ENCODE data around the gene CHD2.

Gene CHD2

GRCh38 chr15:92932946-92933649, 33.0 kb downstream of the CHD2 start:
- FAIRE-seq = no peak

- no peak for FAIRE-seq
Measured at GRCh38 chr15:92933831-92934230, 33.7 kb downstream of the CHD2 start.

- no peak for FAIRE-seq
Measured at GRCh38 chr15:92934716-92935115, 34.6 kb downstream of the CHD2 start.

- no peak for FAIRE-seq
Measured at GRCh38 chr15:92936138-92936537, 36.0 kb downstream of the CHD2 start.

- FAIRE-seq = no peak
Measured at GRCh38 chr15:92936693-92937092, 36.6 kb downstream of the CHD2 start.

GRCh38 chr15:92937901-92938300, 37.8 kb downstream of the CHD2 start:
- FAIRE-seq = no peak

- no peak for FAIRE-seq
Measured at GRCh38 chr15:92938387-92938786, 38.3 kb downstream of the CHD2 start.

GRCh38 chr15:92941668-92942067, 41.5 kb downstream of the CHD2 start:
- no peak for FAIRE-seq

GRCh38 chr15:92942706-92943105, 42.6 kb downstream of the CHD2 start:
- no peak for FAIRE-seq

GRCh38 chr15:92943581-92943980, 43.5 kb downstream of the CHD2 start:
- no peak for FAIRE-seq

GRCh38 chr15:92944946-92945521, 44.9 kb downstream of the CHD2 start:
- no peak for FAIRE-seq

GRCh38 chr15:92947071-92947730, 47.1 kb downstream of the CHD2 start:
- FAIRE-seq = no peak

- no peak for FAIRE-seq
Measured at GRCh38 chr15:92949604-92950249, 49.6 kb downstream of the CHD2 start.

GRCh38 chr15:92951800-92952457, 51.8 kb downstream of the CHD2 start:
- FAIRE-seq = no peak

GRCh38 chr15:92952458-92952850, 52.3 kb downstream of the CHD2 start:
- no peak for FAIRE-seq

- no peak for FAIRE-seq
Measured at GRCh38 chr15:92953566-92953965, 53.4 kb downstream of the CHD2 start.

GRCh38 chr15:92954002-92954401, 53.9 kb downstream of the CHD2 start:
- no peak for FAIRE-seq

- no peak for FAIRE-seq
Measured at GRCh38 chr15:92954578-92954977, 54.5 kb downstream of the CHD2 start.

GRCh38 chr15:92955706-92956105, 55.6 kb downstream of the CHD2 start:
- FAIRE-seq = no peak

- FAIRE-seq = no peak
Measured at GRCh38 chr15:92958105-92958504, 58.0 kb downstream of the CHD2 start.

GRCh38 chr15:92959219-92959618, 59.1 kb downstream of the CHD2 start:
- FAIRE-seq = no peak

- FAIRE-seq = no peak
Measured at GRCh38 chr15:92960996-92961681, 61.0 kb downstream of the CHD2 start.

GRCh38 chr15:92962914-92963313, 62.8 kb downstream of the CHD2 start:
- FAIRE-seq = no peak
